Osteoblast (primary cell): ENCODE measurements around the gene INPP4B. TPM values are rescaled to one million over a fixed set of nuclear protein-coding genes. Genes with fewer than 3 reads are reported as not detected.
A peak's percentile ranks its signal among the peaks of the same experiment; 100 is the strongest.

Source experiments
- DNase-seq: peaks from one replicate; pipeline ENCODE4 v3.0.0; 2011; ENCODE audit warnings: low spot score, mixed read lengths; ENCODE audit not compliant: insufficient read length; ENCODE audit errors: missing footprints
- H2AFZ ChIP-seq: 2 replicates; pipeline ENCODE4 v1.6.0; 2011; ENCODE audit warnings: mild to moderate bottlenecking, low read length
- H3K27ac ChIP-seq: 2 replicates; pipeline ENCODE4 v1.5.1; 2011; ENCODE audit warnings: mild to moderate bottlenecking, low read depth, low read length, moderate library complexity
- H3K27me3 ChIP-seq: 2 replicates; pipeline ENCODE4 v1.6.0; 2012; ENCODE audit warnings: mild to moderate bottlenecking, control low read depth, inconsistent platforms, low read length, moderate library complexity; ENCODE audit not compliant: insufficient read depth
- H3K36me3 ChIP-seq: 2 replicates; pipeline ENCODE4 v1.5.1; 2011; ENCODE audit warnings: mild to moderate bottlenecking, low read length, control low read depth, moderate library complexity; ENCODE audit not compliant: insufficient read depth
- H3K4me1 ChIP-seq: 2 replicates; pipeline ENCODE4 v1.5.1; 2011; ENCODE audit warnings: mild to moderate bottlenecking, low read length, control low read depth, moderate library complexity; ENCODE audit not compliant: insufficient read depth
- H3K4me2 ChIP-seq: 2 replicates; pipeline ENCODE4 v1.6.0; 2011; ENCODE audit warnings: mild to moderate bottlenecking, low read length; ENCODE audit not compliant: insufficient read depth
- H3K4me3 ChIP-seq: fragments of 200-600 bp; sonication (generic); 3 replicates; pipeline ENCODE4 v1.5.1; 2012; ENCODE audit warnings: mild to moderate bottlenecking, low read length, inconsistent platforms; ENCODE audit not compliant: insufficient read depth
- H3K79me2 ChIP-seq: 2 replicates; pipeline ENCODE4 v1.6.0; 2012; ENCODE audit warnings: mild to moderate bottlenecking, low read length, control low read depth, inconsistent platforms; ENCODE audit not compliant: insufficient read depth
- H3K9me3 ChIP-seq: 2 replicates; pipeline ENCODE4 v1.5.1; 2011; ENCODE audit warnings: low read depth, low read length, control low read depth
- H4K20me1 ChIP-seq: 2 replicates; pipeline ENCODE4 v1.6.0; 2012; ENCODE audit warnings: mild to moderate bottlenecking, low read length, control low read depth; ENCODE audit not compliant: insufficient read depth
- CTCF ChIP-seq: IDR thresholded peaks from 2 replicates; pipeline ENCODE4 v1.5.1; 2011; ENCODE audit warnings: mild to moderate bottlenecking, low read depth, low read length, moderate library complexity; ENCODE audit errors: extremely low read depth
- total RNA-seq: library from RNA; depleted of rRNA; stranded (reverse); fragments of >200 nt; gene quantifications from 2 replicates; pipeline ENCODE4 v1.2.3, GENCODE V29; 2012

Gene INPP4B
- total RNA-seq, 1 donor = 11.6 TPM

DNA sequence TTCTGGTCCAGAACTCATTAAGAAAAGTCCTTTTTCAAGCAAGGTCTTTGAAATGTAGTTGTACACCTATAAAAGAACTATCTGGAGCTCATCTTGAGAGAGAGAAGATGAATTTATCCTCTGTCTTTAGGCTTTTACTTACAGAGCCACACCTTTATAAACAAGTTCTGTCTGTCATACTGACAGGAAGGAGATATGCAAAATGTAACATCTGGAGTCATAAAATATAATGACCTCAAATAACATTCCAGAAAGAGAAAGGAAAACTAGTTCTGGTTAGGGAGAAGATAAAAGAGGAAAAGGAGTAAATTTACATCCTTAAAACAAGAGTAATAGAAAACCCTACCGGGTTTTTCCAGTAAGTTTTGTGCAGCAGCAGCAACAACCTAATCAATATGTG is 1.3 kb downstream of the INPP4B start:
- peak overlapping the region; percentile 83 for H3K4me3 ChIP-seq

GRCh38 chr4:142840516-142841123 is 5.5 kb downstream of the INPP4B start:
- no peaks in the 10 kb centered on the region for H3K79me2 ChIP-seq
- H2AFZ ChIP-seq = no peak overlapping the region
- DNase-seq = no peak

More for the DNA sequence above, 1.3 kb downstream of the INPP4B start:
- Histone ChIP-seq H3K27me3 (peaks cover 19% of the 10 kb centered on the region), H3K36me3 (no peaks in the 10 kb centered on the region), H3K27ac (no peak overlapping the region), H3K4me2 (peak overlapping the region; percentile 94), H3K79me2 (no peaks in the 10 kb centered on the region), H3K9me3 (no peaks in the 10 kb centered on the region), H3K4me1 (peaks cover 10% of the 10 kb centered on the region), H2AFZ (no peak overlapping the region), H4K20me1 (no peaks in the 10 kb centered on the region)
- TF ChIP-seq CTCF = no peak
- no peak for DNase-seq

DNA sequence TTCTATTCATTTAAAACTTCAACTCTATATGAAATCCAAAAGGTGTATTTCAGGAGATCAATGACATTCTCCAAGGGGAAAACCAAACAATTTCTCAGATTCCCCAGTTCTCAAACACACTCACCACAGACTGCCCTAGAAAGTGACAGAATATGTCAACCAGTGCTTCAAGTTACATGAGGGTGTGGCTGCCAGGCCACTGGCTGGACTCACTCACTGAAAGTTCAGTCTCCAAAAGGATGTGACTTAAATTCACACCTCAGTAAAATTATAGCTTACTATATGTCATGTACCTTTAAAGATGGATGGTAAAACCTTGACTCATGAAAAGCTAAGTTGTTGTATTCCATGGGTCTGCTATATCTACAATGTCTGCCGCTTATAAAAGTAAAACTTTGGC is 7.3 kb downstream of the INPP4B start:
- H3K36me3 ChIP-seq = no peaks in the 10 kb centered on the region
- H3K27ac ChIP-seq = no peak overlapping the region
- no peaks in the 10 kb centered on the region for H4K20me1 ChIP-seq
- H3K27me3 ChIP-seq = no peaks in the 10 kb centered on the region
- no peak overlapping the region for H3K4me2 ChIP-seq
- no peaks in the 10 kb centered on the region for H3K9me3 ChIP-seq
- no peak overlapping the region for H3K4me3 ChIP-seq
- DNase-seq = no peak
- H2AFZ ChIP-seq = no peak overlapping the region
- H3K79me2 ChIP-seq = no peaks in the 10 kb centered on the region
- no peaks in the 10 kb centered on the region for H3K4me1 ChIP-seq
- TF ChIP-seq CTCF = no peak

More at GRCh38 chr4:142840516-142841123, 5.5 kb downstream of the INPP4B start:
- no peaks in the 10 kb centered on the region for H3K36me3 ChIP-seq
- H3K4me1 ChIP-seq = peaks cover 4% of the 10 kb centered on the region
- no peak overlapping the region for H3K4me3 ChIP-seq
- H4K20me1 ChIP-seq = no peaks in the 10 kb centered on the region
- H3K4me2 ChIP-seq = no peak overlapping the region
- H3K27me3 ChIP-seq = peaks cover 5% of the 10 kb centered on the region
- TF ChIP-seq CTCF = peak; percentile 80
- H3K9me3 ChIP-seq = no peaks in the 10 kb centered on the region
- no peak overlapping the region for H3K27ac ChIP-seq

DNA sequence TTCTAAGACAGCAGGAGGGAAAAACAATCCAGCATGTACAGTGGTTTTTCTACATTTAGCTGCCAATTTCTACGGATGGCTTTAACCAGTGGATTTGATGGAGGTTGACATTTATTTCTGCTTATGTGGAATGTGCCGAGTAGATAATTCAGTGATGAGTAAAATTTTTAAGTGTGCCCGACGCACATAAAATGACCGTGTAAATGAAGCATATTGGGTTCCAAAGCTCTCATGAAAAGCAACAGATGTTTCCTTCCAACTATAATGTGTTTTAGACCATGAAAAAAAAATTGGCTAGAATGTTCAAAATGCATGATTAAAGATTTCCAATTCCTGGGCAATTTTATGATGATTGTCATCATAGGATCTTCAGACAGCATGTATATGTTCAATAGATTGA is 14.1 kb downstream of the INPP4B start:
- no peak for DNase-seq
- no peak overlapping the region for H3K4me2 ChIP-seq
- no peaks in the 10 kb centered on the region for H3K9me3 ChIP-seq
- no peak overlapping the region for H3K27ac ChIP-seq
- H4K20me1 ChIP-seq = no peaks in the 10 kb centered on the region
- no peak for TF ChIP-seq CTCF
- no peaks in the 10 kb centered on the region for H3K36me3 ChIP-seq
- H3K4me3 ChIP-seq = no peak overlapping the region
- H3K79me2 ChIP-seq = no peaks in the 10 kb centered on the region
- H2AFZ ChIP-seq = no peak overlapping the region
- H3K4me1 ChIP-seq = no peaks in the 10 kb centered on the region
- H3K27me3 ChIP-seq = no peaks in the 10 kb centered on the region
